Middle frontal gyrus (tissue), 1 donor: Measurements from ENCODE around the gene ZFP1.
"Not testable (repeated sequence)": the region's sequence is repeated elsewhere in the genome, so short reads cannot be mapped to it uniquely, and the experiment has no call there.

Experiments
- DNase-seq: peaks from one replicate; pipeline ENCODE4 v3.0.0-alpha.2; 2015; ENCODE audit warnings: low spot score; ENCODE audit errors: extremely low spot score

ZFP1 gene

DNA sequence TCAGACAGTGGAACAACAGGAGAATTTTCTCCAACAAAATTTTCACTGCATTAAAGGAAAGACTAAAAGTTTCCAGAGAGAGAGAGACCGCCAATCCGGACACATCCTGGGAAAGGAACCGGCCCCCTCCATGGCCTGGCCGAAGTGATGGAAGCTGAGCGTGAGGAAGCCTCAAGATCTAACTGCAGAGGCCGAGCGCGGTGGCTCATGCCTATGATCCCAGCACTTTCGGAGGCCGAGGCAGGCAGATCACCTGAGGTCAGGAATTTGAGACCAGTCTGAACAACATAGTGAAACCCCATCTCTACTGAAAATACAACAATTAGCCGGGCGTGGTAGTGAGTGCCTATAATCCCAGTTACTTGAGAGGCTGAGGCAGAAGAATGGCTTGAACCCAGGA lies 54.8 kb downstream of the ZFP1 start:
- DNase-seq, result no peak

GRCh38 chr16:75203667-75204409 lies 55.5 kb downstream of the ZFP1 start:
- DNase-seq, result no peak

- no peak for DNase-seq
Measured at GRCh38 chr16:75204410-75204758, 56.1 kb downstream of the ZFP1 start.

DNA sequence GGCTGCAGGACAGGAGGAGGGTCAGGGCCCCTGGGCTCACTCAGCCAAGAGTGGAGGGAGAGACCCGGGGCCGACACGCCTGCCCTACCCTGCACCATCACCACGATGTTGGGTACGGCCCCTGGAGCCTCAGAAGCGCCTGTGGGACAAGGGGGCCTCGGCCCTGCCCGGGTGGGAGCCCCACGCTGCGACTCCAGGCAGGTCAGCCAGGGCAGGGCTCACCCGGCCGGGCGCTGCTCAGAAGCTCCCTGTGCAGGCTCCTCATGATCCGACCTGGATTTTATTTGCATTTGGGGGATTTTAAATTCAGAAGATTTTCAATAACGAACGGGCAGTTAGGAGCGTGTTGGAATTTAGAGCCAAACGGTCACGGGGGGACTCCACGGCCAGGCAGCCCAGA lies 56.6 kb downstream of the ZFP1 start:
- DNase-seq, result not testable (repeated sequence)

DNA sequence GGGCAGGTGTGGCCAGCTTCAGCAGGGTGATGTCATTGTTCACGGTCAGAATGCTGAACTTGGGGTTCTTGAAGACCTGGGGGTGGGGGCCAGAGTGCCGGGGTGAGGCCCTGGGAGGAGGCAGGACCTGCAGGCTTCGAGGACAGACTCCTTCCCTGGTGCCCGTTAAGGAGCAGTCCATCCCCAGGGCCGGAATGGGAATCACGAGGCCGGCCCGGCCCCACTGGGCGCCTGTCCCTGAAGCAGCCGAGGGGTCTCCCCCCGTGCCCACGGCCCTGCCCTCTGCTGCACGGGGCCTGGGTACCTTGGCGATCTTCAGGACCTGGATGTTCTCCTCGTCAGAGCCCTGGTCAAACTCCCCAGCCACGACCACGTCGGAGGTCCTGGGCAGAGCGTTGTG lies 57.1 kb downstream of the ZFP1 start:
- not testable (repeated sequence) for DNase-seq

GRCh38 chr16:75205961-75206748 lies 57.8 kb downstream of the ZFP1 start:
- not testable (repeated sequence) for DNase-seq

GRCh38 chr16:75206749-75207451 lies 58.6 kb downstream of the ZFP1 start, which contains the start of gene CTRB2:
Gene CTRB2 (minus strand): TSS chr16:75207161. CDS start chr16:75207141, 20 bp downstream.
- DNase-seq, result no peak

- no peak for DNase-seq
Measured at GRCh38 chr16:75207831-75208230, 59.5 kb downstream of the ZFP1 start.

DNA sequence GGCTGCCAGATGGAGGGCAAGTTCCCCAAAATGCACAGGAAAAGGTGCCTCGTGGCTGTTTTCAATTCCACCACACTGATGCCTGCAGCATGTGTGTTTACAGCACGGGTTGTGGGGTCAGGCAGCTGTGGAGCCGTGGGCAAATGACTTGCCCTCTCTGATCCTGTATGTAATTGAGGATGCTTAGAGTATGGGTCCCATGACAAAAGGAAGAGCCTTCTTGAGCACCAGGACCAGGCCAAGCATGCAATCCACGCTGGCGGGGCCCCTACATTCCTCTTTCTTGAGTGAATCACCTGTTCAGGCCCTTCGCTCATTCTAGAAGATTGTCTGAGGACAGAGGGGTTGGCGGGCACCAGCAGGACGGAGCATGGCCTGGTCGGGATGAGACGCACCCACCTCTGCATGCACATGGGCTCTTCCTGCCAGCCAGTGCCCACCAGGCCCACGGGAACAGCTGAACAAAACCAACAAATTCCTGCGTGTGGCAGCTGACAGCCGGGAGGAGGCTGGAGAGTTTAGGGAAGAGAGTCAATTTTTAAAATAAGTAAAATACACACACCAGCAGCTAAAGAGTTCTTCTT lies 60.0 kb downstream of the ZFP1 start:
- no peak for DNase-seq

- no peak for DNase-seq
Measured at GRCh38 chr16:75208861-75209505, 60.7 kb downstream of the ZFP1 start.

- DNase-seq, result not testable (repeated sequence)
Measured at GRCh38 chr16:75209514-75209913, 61.2 kb downstream of the ZFP1 start.

DNA sequence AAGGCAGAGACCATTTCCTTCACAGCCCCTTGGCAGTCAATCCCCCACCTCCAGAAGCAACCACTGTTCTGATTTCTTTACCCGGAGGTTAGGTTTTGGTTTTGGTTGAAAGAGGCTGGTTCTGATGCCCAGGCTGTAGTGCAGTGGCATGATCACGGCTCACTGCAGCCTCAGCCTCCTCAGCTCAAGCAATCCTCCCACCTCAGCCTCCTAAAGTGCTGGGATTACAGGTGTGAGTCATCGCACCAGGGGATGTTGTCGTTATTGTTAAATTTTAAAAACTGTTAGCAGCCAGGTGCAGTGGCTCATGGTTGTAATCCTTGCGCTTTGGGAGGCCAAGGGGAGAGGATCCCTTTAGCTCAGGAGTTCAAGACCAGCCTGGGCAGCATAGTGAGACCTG lies 61.6 kb downstream of the ZFP1 start:
- no peak for DNase-seq

DNA sequence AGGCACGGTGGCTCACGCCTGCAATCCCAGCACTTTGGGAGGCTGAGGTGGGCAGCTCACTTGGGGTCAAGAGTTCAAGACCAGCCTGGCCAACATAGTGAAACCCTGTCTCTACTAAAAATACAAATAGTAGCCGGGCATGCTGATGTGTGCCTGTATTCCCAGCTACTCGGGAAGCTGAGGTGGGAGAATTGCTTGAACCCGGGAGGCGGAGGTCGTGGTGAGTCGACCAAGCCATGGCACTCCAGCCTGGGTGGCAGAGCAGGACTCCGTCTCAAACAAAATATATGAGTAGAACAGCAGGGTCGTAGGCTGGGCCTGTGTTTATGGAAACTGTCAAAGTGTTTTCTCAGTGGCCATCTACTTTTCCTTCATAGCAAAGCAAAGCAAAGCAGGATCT lies 63.0 kb downstream of the ZFP1 start:
- DNase-seq, result not testable (repeated sequence)

DNA sequence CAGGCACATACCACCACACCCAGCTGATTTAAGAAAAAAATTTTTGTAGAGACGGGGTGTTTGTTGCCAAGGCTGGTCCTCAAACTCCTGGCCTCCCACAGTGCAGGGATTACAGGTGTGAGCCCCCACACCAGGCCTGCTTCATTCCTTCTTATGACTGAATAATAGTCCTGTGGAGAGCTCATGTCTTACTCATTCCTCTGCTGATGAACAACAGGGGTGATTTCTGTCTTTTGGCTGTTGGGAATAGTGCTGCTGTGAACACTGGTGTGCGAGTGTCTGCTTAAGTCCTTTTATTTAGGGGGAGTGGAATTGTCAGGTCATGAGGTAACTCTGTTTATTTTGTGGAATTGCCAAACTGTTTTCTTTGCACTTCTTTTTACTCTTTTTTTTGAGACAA lies 67.8 kb downstream of the ZFP1 start:
- no peak for DNase-seq

DNA sequence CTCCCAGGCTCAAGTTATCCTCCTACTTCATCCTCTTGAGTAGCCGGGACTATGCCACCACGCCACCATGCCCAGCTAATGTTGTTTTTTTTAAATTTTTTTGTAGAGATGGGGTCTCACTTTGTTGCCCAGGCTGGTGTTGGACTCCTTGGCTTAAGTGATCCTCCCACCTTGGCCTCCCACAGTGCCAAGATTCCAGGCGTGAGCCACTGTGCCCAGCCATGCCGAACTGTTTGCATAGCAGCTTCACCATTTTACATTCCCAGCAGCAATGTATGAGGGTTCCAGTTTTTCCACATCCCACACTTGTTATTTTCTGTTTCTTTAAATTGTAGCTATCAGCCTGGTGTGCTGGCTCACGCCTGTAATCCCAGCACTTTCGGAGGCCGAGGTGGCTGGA lies 68.3 kb downstream of the ZFP1 start:
- no peak for DNase-seq

DNA sequence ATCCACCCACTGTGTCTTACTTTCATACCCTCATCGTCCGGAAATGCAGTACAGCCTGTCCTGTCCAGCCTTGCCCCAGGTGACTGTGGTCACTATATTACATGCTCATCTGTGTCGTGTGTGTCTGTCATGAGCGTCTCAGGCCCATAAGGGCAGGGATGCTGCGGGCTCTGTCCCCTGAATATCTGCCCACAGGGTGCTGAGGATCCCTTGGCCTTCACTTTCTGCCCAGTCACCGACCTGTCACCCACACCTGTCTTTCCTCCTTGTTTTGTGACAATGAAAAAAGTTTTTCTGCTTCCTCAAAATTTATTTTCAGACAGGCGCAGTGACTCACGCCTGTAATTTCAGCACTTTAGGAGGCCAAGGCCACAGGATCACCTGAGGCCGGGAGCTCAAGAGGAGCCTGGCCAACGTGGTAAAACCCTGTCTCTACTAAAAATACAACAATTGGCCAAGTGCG lies 69.1 kb downstream of the ZFP1 start:
- DNase-seq, result no peak

DNA sequence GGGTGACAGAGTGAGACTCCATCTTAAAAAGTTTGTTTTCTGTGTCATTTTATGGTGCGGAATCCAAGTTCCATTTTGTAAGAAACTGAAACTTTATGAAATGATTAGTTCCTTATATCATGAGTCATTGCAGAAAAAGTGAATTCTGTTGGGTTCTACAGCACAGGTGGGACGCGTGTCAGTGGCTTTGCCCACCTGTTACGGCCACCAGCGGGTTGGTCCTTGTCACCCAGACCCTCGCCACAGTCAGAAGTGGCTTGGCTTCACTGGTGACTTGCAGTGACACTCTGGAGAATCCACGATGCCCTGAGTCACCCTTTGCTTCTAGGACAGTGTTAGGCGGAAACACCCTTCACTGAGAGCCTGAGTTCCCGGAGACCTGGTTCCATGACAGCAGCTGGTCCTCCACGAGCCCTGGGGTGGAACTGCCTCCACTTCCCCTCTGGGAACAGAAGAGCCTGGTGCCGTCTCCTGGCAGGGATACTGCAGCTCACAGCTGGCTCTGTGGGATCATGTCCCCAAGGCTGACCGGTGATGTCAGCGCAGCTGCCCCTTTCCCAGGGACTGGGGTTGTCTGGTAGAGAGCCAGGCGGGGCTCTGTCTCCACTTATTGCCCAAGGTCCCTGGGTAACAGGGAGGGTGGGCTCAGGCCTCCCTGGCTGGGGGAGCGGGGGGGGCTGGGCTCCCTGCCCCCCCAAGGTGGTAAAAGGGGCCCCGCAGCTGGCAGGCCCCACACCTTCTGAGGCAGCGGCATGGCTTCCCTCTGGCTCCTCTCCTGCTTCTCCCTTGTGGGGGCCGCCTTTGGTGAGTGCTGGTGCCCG lies 70.1 kb downstream of the ZFP1 start, which contains the start of gene CTRB1:
Gene CTRB1, plus strand, starts transcription at position 733 of the 821 bp plus-strand sequence. Its CDS starts 20 bp downstream, at position 753.
- DNase-seq, result no peak

GRCh38 chr16:75219088-75219487 lies 70.8 kb downstream of the ZFP1 start:
- DNase-seq, result no peak

GRCh38 chr16:75219838-75220237 lies 71.5 kb downstream of the ZFP1 start:
- no peak for DNase-seq
